GM21529 (cell line): ENCODE results near the gene ARHGEF26.
A peak's percentile ranks its signal among the peaks of the same experiment; 100 is the strongest.

Experiments used
- ATAC-seq: cut with Tn5 transposase; IDR thresholded peaks from one replicate; pipeline ENCODE4 v1.9.1; 2021; ENCODE audit not compliant: unreplicated experiment

The ARHGEF26 gene

GRCh38 chr3:154112146-154112852 is 8.9 kb upstream of the ARHGEF26 start:
- ATAC-seq: no peak

DNA sequence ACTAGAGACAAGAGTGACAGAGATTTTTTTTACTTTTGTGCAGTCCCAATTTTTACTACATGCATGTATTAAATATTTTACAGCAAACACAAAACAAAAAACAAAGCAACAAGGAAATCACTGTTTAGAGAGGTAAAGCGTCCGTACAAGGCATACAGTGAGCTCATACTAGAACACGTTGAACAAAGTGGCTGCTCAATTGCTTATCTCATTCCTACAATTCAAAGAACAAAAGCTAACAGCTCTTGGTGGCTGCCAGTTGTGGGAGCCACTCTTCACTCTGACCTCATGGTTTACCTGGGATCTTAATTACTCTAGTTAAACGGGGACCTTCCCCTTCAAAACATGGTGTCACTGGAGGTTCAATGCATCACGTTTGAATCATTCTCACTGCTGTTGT is 7.6 kb upstream of the ARHGEF26 start:
- no peak for ATAC-seq

GRCh38 chr3:154115332-154115731 is 5.9 kb upstream of the ARHGEF26 start:
- ATAC-seq: no peak

DNA sequence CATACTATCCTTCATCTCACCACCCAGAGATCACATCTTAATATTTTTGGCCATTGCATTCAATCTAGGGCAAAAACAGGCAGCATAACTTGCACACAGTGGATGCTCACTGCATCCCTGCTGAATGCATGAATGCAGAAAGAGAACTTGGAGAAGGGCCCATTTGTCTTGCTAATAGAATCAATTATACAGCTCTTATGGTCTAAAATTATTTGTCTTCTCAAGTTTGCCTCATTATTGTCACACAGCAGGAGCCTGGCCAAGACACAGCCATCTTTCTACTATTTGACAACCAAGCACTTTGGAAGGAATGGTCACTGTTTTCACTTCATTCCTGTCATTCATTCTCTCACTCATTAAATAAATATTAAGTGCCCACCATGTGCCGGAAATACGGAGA is 1.2 kb upstream of the ARHGEF26 start:
- no peak for ATAC-seq

- ATAC-seq: peak; percentile 37
These were observed 736 bp downstream of the ARHGEF26 start for GRCh38 chr3:154121701-154122551.

- ATAC-seq: no peak
These were observed 1.3 kb downstream of the ARHGEF26 start for GRCh38 chr3:154122552-154122911.

DNA sequence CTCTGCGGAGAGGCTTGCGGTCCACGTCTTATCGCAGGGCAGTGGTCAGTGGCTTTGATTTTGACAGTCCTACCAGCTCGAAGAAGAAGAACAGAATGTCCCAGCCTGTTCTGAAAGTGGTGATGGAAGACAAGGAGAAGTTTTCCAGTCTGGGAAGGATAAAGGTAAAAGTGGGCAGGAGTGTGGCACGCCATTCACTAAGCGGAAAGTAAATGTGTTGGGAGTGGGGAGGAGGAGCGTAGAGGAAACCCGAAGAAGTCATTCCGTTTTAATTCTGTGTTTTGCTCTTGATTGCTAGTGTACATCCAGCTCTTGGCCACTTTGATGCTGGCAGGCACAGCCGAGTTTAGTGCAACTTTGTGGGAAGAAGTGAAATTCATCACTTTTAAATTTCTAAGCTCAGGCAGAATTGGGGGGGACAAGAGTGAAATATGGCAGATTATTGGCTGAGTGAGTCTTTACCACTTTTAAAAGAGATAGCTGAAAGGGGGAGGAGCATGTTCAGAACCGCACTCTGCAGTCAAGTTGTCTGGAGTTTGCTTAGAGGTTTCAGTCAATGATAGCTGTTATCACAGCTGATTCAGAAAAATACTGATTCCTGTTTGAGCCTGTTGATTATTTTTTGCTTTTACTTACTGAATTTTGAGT is 1.8 kb downstream of the ARHGEF26 start:
- ATAC-seq: no peak

DNA sequence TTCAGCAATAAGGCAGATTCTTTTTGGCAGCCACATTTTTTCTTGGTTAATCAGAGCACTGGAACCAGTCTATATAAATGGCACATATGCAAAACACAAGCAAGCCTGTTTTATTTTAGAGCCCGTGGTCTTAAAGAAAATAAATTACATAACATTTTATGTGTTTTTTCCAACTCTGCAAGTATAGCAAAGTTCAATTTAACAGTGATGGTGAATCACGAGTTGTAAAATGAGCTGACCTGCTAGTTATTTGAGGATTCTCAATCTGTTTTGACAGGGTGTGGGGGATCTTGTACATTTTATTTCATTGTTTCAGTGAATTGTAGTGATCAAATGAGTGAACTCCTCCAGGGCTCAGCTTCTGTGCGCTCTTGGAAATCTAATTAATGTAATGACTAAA is 2.7 kb downstream of the ARHGEF26 start:
- no peak for ATAC-seq

DNA sequence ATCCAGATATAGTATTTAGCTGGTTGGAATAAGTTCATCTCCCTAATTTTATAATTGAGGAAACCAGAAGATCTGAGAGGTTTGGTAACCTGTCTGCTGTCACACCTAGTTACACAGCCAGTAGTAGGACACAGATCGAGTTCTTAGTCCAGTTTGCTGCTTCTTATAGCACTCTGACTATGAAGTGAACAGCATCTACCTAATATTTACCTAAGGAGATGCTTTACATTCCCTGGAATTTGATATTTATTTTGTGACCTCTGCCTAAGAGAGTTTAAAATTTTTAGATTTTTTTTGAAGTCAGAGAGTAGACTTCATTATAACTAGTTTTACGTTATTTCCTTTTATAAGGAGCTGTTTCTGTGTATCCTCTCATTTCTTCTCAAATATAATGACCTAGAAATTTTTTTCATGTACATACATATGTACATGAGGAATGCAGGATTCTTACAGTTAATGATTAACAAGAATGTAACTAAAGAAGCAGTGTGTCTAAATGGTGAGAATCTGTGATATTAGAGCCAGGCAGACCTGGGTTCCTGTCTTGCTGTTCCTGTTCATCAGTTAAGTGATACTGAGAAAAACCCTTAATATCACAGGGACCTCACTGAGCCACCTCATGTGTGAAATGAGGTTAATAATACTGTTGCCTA is 4.3 kb downstream of the ARHGEF26 start:
- ATAC-seq: no peak

DNA sequence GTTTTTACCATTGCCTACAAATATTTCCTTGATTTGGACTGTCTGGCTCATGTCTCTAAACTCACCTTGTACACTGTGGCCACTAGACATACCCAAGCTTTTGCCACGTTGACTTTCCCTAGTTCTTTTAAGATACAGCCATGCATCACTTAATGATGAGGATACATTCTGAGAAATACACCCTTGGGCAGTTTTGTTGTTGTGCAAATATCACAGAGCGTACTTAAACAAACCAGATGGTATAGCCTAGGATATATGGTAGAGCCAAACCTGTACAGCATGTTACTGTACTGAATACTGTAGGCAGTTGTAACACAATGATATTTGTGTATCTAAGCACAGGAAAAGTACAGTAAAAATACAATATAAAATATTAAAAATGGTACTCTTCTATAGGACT is 5.5 kb downstream of the ARHGEF26 start:
- no peak for ATAC-seq

- no peak for ATAC-seq
These were observed 8.4 kb downstream of the ARHGEF26 start for GRCh38 chr3:154129625-154130024.

GRCh38 chr3:154130540-154130939 is 9.3 kb downstream of the ARHGEF26 start:
- ATAC-seq: no peak

DNA sequence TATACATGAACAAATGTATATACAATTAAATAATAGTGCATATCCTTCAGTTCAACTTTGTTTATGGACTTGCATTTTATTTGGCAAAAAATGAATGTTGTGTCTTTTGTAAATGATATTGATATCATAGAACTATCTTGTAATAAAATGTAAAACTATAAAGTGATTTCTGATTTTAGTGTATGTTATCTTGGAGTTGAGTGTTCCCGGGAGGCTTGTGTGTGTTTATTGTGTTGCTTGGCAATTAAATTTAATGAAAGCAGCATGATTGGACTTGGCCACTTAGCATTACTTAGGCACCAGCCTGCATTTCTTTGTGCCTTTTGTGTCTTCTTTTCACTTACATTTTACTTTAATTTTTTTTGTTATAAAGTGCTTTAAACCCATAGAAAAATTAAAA is 10.6 kb downstream of the ARHGEF26 start:
- ATAC-seq: no peak

GRCh38 chr3:154132777-154133375 is 11.7 kb downstream of the ARHGEF26 start:
- ATAC-seq: no peak

- ATAC-seq: no peak
These were observed 14.5 kb downstream of the ARHGEF26 start for GRCh38 chr3:154135511-154136173.

DNA sequence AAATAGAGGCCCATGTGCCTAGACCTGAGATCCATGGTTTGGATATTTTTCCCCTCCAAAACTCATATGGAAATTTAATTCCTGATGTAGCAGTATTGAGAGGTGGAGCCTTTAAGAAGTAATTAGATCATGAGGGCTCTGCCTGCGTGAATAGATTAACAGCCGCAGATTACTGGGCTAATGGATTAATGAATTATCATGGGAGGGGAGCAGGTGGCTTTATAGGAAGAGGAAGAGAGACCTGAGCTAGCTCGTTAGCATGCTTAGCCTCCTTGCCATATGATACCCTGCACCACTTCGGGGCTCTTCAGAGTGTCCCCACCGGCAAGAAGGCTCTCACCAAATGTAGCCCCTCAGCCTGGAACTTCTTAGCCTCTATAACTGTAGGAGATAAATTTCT is 15.8 kb downstream of the ARHGEF26 start:
- ATAC-seq: no peak

- no peak for ATAC-seq
These were observed 18.8 kb downstream of the ARHGEF26 start for GRCh38 chr3:154139996-154140436.

DNA sequence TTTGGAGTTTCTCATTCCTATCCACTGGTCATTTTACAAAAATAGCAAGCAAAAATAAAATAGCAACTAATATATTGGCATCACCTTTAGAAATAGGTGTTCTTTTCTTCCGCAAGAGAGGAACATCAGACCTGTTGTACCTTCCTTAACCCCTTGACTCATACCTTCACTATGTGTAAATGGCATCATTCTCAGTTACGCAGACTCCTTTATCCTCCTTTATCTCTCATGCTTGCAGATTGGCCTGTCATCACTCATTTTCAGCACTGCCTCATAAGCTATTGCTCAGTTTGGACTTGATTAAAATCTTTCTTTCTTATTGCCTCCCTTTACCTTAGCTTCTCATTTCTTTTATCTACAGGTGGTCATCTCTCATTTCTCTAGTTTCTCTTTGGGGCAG is 21.4 kb downstream of the ARHGEF26 start:
- no peak for ATAC-seq

DNA sequence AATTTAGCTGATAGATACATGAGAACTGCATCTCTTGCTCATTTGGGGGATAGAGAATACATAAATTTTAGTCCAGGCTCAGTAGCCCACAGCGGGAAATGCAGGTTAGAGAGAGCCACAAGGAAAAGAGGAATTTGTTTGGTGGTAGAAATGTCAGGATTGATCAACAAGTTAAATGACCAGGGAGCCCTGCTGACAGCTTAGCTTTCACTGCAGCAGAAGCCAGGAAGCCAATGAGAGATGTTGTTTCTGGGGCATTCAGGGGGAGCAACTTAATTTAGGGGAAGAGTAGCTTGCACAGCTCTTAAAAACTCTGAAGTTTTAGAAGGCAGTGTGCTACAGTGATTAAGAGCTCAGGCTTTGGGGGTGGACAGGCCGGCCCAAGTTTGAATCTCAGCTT is 22.7 kb downstream of the ARHGEF26 start:
- no peak for ATAC-seq

DNA sequence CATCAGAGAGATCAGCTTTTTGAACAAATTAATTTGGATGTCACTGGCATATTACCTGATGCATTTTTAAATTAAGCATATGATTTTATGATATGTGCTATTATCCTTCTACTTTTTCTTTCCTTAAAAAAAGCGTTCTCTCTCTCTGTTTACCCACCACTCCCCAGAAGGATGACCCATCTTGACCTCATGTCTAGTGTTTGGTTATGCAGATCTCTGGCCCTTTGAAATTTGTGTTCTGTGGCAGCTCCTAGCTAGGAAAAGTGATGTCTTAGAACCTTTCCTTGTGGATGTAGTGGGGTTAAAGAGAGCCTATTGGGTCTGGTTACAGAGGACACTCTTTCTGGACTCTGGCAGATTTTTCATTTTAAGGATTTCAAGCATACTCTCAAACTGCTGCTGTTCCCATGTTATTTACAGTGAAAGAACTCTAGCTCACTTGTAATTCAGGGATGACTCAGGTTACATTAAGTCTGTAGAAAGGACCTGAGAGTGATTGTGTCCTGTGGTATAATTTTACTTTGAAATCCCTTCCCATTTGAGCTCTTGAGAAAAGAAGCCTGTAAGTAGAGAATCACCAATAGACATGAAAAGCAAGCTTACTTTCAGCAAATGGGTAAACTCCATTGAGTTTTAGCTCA is 23.8 kb downstream of the ARHGEF26 start:
- ATAC-seq: no peak
